NCI-H748 (cell line): ENCODE results near the gene ACAN.
"Not testable (repeated sequence)": the region's sequence is repeated elsewhere in the genome, so short reads cannot be mapped to it uniquely, and the experiment has no call there.

Experiments used
- DNase-seq: peaks from one replicate; lab custom pipeline; 2025; ENCODE audit not compliant: unreplicated experiment; lab: John Stamatoyannopoulos, UW

ACAN gene

DNA sequence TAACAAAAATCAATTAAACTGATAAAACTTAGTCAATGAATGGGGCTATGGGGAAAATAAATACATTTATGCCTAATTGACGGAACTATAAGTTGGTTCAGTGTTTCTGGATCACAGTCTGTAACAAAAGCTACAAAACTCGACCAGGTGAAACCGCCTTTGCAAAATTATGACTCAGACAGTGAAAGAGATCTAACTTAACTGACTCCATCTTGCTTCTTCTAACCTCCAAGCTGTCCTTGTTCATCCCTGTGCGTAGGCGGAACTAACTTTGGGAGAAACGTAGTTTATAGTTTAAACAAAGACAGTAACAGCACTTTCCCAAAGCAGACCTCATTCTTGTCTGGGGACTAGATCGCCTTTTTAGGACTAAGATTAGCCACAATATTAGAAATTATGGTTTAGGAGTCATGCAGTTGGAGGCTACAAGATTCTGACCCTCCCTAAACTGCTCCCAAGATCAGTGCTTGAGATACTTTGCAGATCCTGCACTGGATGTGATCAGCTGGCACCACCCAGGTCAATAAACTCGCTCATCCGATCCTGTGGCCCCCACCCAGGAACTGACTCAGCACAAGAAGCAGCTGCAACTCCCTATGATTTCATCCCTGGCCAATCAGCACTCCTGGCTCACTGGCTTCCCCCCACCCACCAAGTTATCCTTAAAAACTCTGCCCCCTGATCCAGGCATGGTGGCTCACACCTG, 117.1 kb downstream of the ACAN start:
- DNase-seq, result no peak

DNA sequence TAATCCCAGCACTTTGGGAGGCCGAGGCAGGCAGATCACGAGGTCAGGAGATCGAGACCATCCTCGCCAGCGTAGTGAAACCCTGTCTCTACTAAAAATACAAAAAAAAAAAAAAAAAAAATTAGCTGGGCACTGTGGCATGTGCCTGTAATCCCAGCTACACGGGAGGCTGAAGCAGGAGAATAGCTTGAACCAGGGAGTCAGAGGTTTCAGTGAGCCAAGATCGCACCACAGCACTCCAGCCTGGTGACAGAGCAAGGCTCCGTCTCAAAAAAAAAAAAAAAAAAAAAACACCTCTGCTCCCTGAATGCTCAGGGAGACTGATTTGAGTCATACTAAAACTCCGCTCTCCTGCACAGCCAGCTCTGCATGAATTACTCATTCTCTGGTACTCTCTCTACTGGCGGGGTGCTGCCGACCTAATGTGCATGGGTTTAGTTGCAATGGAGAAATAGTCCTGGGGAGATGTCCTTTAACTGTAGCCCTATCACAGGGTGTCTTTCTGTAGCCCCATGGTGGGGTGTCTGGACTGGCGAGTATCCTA, 117.7 kb downstream of the ACAN start:
- not testable (repeated sequence) for DNase-seq
